HUES6 (cell line): ENCODE measurements around the gene GNAI2.
"Not testable (repeated sequence)": the region's sequence is repeated elsewhere in the genome, so short reads cannot be mapped to it uniquely, and the experiment has no call there.

Source experiments
- H3K27ac ChIP-seq: 2 replicates; pipeline ENCODE4 v1.7.0; 2013; ENCODE audit warnings: low read depth, mild to moderate bottlenecking, low read length, inconsistent platforms
- H3K27me3 ChIP-seq: 2 replicates; pipeline ENCODE4 v1.6.1; 2013; ENCODE audit warnings: low read length; ENCODE audit not compliant: control insufficient read depth, insufficient read depth
- H3K36me3 ChIP-seq: 2 replicates; pipeline ENCODE4 v1.6.1; 2013; ENCODE audit warnings: low read length; ENCODE audit not compliant: control insufficient read depth, insufficient read depth
- H3K4me1 ChIP-seq: 2 replicates; pipeline ENCODE4 v1.6.1; 2013; ENCODE audit warnings: low read length; ENCODE audit not compliant: control insufficient read depth, insufficient read depth
- H3K4me3 ChIP-seq: 2 replicates; pipeline ENCODE4 v1.5.1; 2013; ENCODE audit warnings: low read depth, low read length
- H3K9ac ChIP-seq: one replicate; pipeline ENCODE4 v1.6.1; 2013; ENCODE audit warnings: mild to moderate bottlenecking, low read length
- H3K9me3 ChIP-seq: 2 replicates; pipeline ENCODE4 v1.6.1; 2013; ENCODE audit warnings: low read depth, low read length; ENCODE audit not compliant: control insufficient read depth, insufficient read depth

Gene GNAI2

DNA sequence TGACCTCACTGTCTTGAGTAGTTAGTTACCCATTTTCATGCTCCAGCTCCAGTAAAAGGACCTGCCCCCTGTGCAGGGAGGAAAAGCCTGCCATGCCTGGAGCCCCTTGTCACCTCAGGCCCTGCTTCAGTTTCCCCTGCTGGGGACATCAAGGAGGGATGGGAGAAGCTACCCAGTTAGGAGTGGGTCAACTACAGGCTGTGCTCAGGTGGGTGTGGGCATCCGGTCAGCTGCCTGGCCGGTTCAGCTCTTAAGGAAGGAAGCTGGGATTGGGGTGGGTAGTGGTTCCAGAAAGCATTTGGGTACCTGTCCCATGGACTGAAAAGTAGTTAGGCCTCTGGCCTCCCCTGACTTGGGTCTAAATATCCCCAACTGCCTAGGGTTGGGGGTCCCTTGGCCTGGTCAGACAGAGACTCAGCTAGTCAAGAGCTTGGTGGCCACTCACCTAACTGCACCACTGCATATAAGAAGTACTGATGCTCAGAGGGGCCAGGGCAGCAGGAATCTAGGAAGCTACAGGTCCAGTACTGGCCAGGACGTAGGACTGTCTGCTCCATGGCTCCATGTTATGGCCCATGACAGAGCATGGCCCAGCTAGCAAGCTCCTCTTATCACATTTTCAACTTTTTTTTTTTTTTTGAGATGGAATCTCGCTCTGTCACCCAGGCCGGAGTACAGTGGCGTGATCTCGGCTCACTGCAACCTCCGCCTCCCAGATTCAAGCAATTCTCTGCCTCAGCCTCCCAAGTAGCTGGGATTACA is 43.4 kb downstream of the GNAI2 start:
- H3K27me3 ChIP-seq: peaks cover 31% of the 10 kb centered on the region
- no peaks in the 10 kb centered on the region for H3K9me3 ChIP-seq
- no peak overlapping the region for H3K27ac ChIP-seq
- no peaks in the 10 kb centered on the region for H3K36me3 ChIP-seq
- peaks cover 12% of the 10 kb centered on the region for H3K4me1 ChIP-seq
- no peak overlapping the region for H3K4me3 ChIP-seq
- no peak overlapping the region for H3K9ac ChIP-seq

- H3K4me1 ChIP-seq, H3K27me3 ChIP-seq, H3K4me3 ChIP-seq, H3K9ac ChIP-seq, H3K27ac ChIP-seq, H3K9me3 ChIP-seq: not testable (repeated sequence)
- H3K36me3 ChIP-seq: peaks cover 29% of the 10 kb centered on the region
Measured at GRCh38 chr3:50284121-50284520, 48.1 kb downstream of the GNAI2 start.

- H3K27ac ChIP-seq: no peak overlapping the region
- H3K9ac ChIP-seq: no peak overlapping the region
- no peaks in the 10 kb centered on the region for H3K27me3 ChIP-seq
- H3K4me1 ChIP-seq: no peaks in the 10 kb centered on the region
- no peak overlapping the region for H3K4me3 ChIP-seq
- peaks cover 45% of the 10 kb centered on the region for H3K36me3 ChIP-seq
- no peaks in the 10 kb centered on the region for H3K9me3 ChIP-seq
Measured at GRCh38 chr3:50286322-50287227, 50.6 kb downstream of the GNAI2 start.

GRCh38 chr3:50287262-50287661 is 51.3 kb downstream of the GNAI2 start:
- Histone ChIP-seq H3K27ac (no peak overlapping the region), H3K4me1 (no peaks in the 10 kb centered on the region), H3K4me3 (no peak overlapping the region), H3K27me3 (no peaks in the 10 kb centered on the region), H3K36me3 (peaks cover 45% of the 10 kb centered on the region), H3K9ac (no peak overlapping the region), H3K9me3 (no peaks in the 10 kb centered on the region)

DNA sequence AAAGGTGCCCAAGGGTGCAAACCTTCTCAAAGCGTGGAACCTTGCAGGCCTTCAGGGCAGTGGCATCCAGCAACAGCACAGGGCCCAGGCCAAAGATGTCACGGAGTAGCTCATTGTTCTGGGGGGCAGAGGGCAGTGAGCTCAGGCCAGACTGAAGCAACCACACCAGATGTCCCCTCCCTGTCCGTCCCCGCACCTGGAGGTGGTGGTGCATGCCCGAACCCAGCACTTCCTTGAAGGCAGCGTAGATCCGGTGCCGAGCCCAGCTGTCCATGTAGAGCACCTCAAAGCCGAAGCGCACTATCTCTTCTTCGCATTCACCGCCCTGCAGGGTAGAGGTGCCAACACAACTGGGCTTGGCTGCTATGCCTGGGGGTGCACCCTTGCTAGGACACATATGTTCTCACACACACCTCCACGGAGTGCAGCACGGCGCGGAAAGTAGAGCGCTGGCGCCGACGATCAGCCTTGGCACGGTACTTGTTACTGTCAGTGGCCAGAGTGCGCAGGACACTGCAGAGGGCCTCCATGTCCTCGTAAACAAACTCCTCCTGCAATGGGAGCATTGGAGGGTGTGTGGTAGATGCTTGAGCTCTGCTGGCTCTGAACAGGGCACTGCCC is 52.5 kb downstream of the GNAI2 start:
- peaks cover 45% of the 10 kb centered on the region for H3K36me3 ChIP-seq

GRCh38 chr3:50289130-50289529 is 53.1 kb downstream of the GNAI2 start:
- peaks cover 4% of the 10 kb centered on the region for H3K4me1 ChIP-seq
- H3K27me3 ChIP-seq: no peaks in the 10 kb centered on the region
- H3K27ac ChIP-seq: no peak overlapping the region
- no peak overlapping the region for H3K4me3 ChIP-seq
- no peak overlapping the region for H3K9ac ChIP-seq
- peaks cover 45% of the 10 kb centered on the region for H3K36me3 ChIP-seq
- H3K9me3 ChIP-seq: no peaks in the 10 kb centered on the region

More for the DNA sequence above, 52.5 kb downstream of the GNAI2 start:
- no peak overlapping the region for H3K9ac ChIP-seq
- no peaks in the 10 kb centered on the region for H3K9me3 ChIP-seq
- no peak overlapping the region for H3K4me3 ChIP-seq
- H3K4me1 ChIP-seq: peaks cover 4% of the 10 kb centered on the region
- no peaks in the 10 kb centered on the region for H3K27me3 ChIP-seq
- no peak overlapping the region for H3K27ac ChIP-seq

- Histone ChIP-seq H3K4me1 (peaks cover 4% of the 10 kb centered on the region), H3K9ac (no peak overlapping the region), H3K27ac (no peak overlapping the region), H3K27me3 (no peaks in the 10 kb centered on the region), H3K9me3 (no peaks in the 10 kb centered on the region), H3K4me3 (no peak overlapping the region), H3K36me3 (peaks cover 45% of the 10 kb centered on the region)
Measured at GRCh38 chr3:50290161-50290641, 54.2 kb downstream of the GNAI2 start.

DNA sequence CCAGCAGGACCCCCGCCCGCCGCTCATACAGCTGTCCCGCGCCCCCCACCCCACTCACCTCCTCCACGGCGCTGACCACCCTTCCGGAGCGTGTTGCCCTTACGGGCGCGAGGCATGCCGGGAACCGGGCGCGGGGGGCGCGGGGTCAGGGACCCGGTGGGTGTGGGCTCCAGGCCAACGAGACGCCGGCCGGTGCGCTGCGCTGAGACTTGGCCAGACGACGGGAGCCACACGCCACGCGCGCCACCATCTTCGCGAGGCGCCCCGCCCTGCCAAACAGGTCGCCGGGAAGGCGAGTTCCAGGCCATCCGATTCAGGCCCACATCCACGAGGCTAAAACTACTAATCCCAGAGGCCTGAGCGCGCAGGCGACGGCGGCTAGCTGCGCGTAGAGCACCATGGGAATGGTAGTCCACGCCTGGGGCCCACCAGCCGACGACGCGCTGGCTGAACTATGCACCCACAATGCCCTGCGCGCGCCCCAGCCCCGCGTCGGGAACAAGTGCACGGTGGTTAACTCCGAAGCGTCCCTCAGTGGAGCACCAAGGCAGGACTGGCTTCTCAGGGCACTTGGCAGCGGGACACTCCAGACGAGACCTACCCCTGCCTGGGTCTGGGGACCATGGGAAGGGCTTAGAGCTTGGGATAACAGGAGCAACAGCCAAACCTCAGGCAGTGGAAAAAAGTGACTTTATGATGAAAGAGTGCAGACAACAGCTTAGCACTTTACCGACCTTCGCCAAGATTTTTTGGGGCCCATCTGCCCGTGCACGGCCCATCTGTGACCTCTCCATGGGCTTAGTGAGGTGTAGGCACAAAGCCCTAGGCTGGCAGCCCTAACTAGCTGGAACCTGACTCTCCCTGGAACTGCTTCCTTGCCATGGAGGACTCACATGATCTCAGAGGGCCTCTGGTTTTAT is 56.4 kb downstream of the GNAI2 start, which contains the start of gene IFRD2:
Gene IFRD2 (minus strand): TSS at position 271 of the 920 bp plus-strand sequence. CDS start 155 bp downstream, at position 116.
- Histone ChIP-seq H3K27ac (peak within 1 kb of the TSS; percentile 79; the same call in 1 of the 2 replicates), H3K9ac (peak within 1 kb of the TSS; percentile 93), H3K4me1 (peaks cover 4% of the 10 kb centered on the region), H3K4me3 (peak within 1 kb of the TSS; percentile 97), H3K36me3 (peaks cover 38% of the 10 kb centered on the region), H3K27me3 (no peaks in the 10 kb centered on the region), H3K9me3 (no peaks in the 10 kb centered on the region)

GRCh38 chr3:50293079-50293801 is 57.2 kb downstream of the GNAI2 start:
- Histone ChIP-seq H3K27ac (no peak overlapping the region), H3K4me3 (peak overlapping the region; percentile 43; the same call in 1 of the 2 replicates), H3K27me3 (no peaks in the 10 kb centered on the region), H3K9me3 (no peaks in the 10 kb centered on the region), H3K9ac (no peak overlapping the region), H3K4me1 (peaks cover 7% of the 10 kb centered on the region), H3K36me3 (peaks cover 31% of the 10 kb centered on the region)
